Omental fat pad (tissue), 4 donors: ENCODE results near the gene FLT3. TPM values are rescaled to one million over a fixed set of nuclear protein-coding genes. Genes with fewer than 3 reads are reported as not detected.
A peak's percentile ranks its signal among the peaks of the same experiment; 100 is the strongest.

Source experiments
- ATAC-seq: fragments of 150-250 bp; one replicate; pipeline ENCODE4 v1.9.1; 2016; ENCODE audit warnings: mild to moderate bottlenecking, moderate library complexity; ENCODE audit not compliant: low FRiP score
- DNase-seq: peaks from one replicate; pipeline ENCODE4 v3.0.0-alpha.2; 2019; ENCODE audit warnings: low spot score
- total RNA-seq, 4 donors: library from RNA; depleted of rRNA; stranded (reverse); fragments of >200 nt; gene quantifications; one replicate each; pipeline ENCODE4 v1.1.0, GENCODE V29; 2016
- TF ChIP-seq, protein P1 (sequence below), 3 donors: fragments of 450-650 bp; IDR thresholded peaks; one replicate each; pipeline ENCODE4 v1.5.1; 2016 to 2017; ENCODE audit warnings: antibody characterized with exemption in 3 of 3, mild to moderate bottlenecking in 3 of 3, moderate library complexity in 2 of 3

Gene FLT3
- total RNA-seq, 4 donors from 2014 or later: 0.37 to 6.5 (median 1.1) TPM

- peak; percentile 88 for ATAC-seq
- TF ChIP-seq, protein P1, sequence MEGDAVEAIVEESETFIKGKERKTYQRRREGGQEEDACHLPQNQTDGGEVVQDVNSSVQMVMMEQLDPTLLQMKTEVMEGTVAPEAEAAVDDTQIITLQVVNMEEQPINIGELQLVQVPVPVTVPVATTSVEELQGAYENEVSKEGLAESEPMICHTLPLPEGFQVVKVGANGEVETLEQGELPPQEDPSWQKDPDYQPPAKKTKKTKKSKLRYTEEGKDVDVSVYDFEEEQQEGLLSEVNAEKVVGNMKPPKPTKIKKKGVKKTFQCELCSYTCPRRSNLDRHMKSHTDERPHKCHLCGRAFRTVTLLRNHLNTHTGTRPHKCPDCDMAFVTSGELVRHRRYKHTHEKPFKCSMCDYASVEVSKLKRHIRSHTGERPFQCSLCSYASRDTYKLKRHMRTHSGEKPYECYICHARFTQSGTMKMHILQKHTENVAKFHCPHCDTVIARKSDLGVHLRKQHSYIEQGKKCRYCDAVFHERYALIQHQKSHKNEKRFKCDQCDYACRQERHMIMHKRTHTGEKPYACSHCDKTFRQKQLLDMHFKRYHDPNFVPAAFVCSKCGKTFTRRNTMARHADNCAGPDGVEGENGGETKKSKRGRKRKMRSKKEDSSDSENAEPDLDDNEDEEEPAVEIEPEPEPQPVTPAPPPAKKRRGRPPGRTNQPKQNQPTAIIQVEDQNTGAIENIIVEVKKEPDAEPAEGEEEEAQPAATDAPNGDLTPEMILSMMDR (IDR thresholded peaks at IDR 0.05): no peak
- peak; percentile 75 for DNase-seq
Observed at GRCh38 chr13:28138012-28138755, 37.8 kb upstream of the FLT3 start, which contains the start of gene PAN3. PAN3 (plus strand) TSS chr13:28138545; CDS start chr13:28138658, 113 bp downstream.

DNA sequence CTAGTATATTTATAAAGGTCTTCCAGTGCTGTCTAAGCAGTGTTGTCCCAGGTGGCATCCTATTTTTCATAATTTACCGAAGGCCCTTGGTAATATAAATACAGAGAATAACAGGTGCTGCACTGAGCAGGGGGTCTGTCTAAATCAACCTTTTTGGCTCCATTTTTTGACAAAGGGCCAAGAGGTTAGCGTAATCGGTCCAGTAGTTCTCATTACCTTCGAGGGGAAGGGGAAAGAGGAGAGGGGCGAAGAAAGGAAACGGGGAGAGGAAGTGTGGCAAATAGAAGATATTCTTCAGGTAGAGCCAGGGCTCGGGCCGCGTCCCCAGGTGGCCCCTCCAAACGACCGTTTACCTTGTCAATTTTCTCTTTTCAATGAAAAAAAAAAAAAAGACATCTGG is 37.2 kb upstream of the FLT3 start:
- ATAC-seq: no peak
- TF ChIP-seq, protein P1 (IDR thresholded peaks at IDR 0.05): no peak
- DNase-seq: no peak

DNA sequence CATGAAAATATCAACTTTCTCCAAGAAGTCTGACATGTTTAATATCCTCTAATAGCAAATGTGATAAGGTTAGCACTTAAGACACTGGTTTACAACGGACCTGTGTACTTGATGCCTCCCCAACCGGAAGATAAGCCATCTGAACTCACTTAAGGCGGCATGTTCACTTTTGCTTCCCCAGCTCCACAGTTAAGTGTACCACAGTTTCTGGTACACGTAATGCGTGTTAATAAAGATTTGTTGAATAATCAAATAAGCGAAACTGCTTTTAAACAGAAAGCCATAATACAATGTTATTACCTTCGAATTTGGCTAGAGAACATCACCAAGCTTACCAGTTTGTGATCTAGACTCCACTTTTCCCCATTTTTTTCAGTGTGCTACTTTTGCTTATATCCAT is 36.5 kb upstream of the FLT3 start:
- DNase-seq (no peak), ATAC-seq (no peak)
- TF ChIP-seq, protein P1 (IDR thresholded peaks at IDR 0.05): no peak

- ATAC-seq: no peak
- TF ChIP-seq, protein P1 (IDR thresholded peaks at IDR 0.05): no peak
- DNase-seq: no peak
Observed at GRCh38 chr13:28131646-28132045, 31.3 kb upstream of the FLT3 start.

GRCh38 chr13:28129911-28130693 is 29.7 kb upstream of the FLT3 start:
- DNase-seq (no peak), ATAC-seq (no peak)
- TF ChIP-seq, protein P1 (IDR thresholded peaks at IDR 0.05): no peak

- ATAC-seq (no peak), DNase-seq (no peak)
- TF ChIP-seq, protein P1 (IDR thresholded peaks at IDR 0.05): no peak
Observed at GRCh38 chr13:28128926-28129325, 28.6 kb upstream of the FLT3 start.
